Umbilical cord (tissue), 2 donors: Measurements from ENCODE around the gene REEP1. TPM values are rescaled to one million over a fixed set of nuclear protein-coding genes. Genes with fewer than 3 reads are reported as not detected.
A peak's percentile ranks its signal among the peaks of the same experiment; 100 is the strongest.

Experiments used
- DNase-seq: peaks from one replicate; pipeline ENCODE4 v3.0.0-alpha.2; 2015; ENCODE audit warnings: low spot score
- total RNA-seq: library from RNA; depleted of rRNA; stranded (reverse); fragments of >200 nt; gene quantifications from one replicate; pipeline ENCODE4 v1.2.3, GENCODE V29; 2014; ENCODE audit warnings: low replicate concordance; ENCODE audit not compliant: insufficient read depth

The REEP1 gene, protein sequence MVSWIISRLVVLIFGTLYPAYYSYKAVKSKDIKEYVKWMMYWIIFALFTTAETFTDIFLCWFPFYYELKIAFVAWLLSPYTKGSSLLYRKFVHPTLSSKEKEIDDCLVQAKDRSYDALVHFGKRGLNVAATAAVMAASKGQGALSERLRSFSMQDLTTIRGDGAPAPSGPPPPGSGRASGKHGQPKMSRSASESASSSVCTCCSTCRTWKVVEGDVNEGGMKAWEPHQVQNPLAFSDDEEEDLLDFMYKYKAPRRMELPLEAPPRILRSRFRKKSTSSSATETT
- total RNA-seq: 4.1 TPM

GRCh38 chr2:86337244-86337835 lies at the start of gene REEP1:
Gene REEP1, minus strand, starts transcription at chr2:86337626. Its CDS starts 116 bp downstream, at chr2:86337510.
- no peak for DNase-seq

GRCh38 chr2:86383844-86384243 lies 46.4 kb upstream of the REEP1 start:
- DNase-seq: no peak

DNA sequence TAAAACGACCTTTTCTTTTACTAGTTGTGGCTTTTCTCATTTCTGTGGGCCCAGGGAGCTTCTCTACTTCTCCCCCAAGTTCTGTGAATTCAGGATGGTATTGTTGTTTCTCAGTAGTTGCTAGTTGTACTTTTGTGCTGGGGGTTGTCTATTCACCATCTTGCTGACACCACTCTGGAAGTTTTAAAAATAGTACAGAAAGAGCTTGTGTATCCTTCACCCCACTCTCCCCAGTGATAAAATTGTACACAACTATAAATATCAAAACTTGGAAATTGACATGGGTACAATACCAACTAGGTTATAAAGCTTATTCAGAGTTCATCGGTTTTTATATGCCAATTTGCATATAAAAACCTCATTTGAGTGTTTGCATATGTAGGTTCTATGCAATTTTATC lies 45.3 kb upstream of the REEP1 start:
- DNase-seq: no peak

- no peak for DNase-seq
Measured at GRCh38 chr2:86382108-86382507, 44.7 kb upstream of the REEP1 start.

DNA sequence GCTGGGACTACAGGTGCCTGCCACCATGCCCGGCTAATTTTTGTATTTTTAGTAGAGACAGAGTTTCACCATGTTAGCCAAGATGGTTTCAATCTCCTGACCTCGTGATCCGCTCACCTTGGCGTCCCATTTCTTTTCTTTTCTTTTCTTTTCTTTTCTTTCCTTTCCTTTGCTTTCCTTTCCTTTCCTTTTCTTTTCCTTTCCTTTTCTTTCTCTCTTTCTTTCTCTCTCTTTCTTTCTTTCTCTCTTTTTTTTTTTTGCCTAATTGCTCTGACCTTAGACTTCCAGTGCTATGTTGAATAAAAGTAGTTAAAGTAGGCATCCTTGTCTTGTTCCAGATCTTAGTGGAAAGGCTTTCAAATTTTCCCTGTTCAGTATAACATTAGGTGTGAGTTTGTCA lies 41.0 kb upstream of the REEP1 start:
- no peak for DNase-seq

DNA sequence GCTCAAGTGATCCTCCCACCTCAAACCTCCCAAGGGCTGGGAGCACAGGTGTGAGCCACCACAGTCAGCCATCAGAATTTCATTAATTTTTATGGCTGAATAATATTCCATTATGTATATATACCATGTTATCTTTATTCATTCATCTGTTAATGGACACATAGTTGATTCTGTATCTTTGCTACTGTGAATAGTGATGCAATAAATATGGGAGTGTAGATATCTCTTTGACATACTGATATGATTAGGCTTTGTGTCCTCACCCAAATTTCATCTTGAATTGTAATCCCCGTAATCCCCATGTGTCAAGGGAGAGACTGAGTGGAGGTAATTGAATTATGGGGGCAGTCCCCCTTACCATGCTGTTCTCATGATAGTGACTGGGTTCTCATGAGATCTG lies 38.2 kb upstream of the REEP1 start:
- DNase-seq: no peak

DNA sequence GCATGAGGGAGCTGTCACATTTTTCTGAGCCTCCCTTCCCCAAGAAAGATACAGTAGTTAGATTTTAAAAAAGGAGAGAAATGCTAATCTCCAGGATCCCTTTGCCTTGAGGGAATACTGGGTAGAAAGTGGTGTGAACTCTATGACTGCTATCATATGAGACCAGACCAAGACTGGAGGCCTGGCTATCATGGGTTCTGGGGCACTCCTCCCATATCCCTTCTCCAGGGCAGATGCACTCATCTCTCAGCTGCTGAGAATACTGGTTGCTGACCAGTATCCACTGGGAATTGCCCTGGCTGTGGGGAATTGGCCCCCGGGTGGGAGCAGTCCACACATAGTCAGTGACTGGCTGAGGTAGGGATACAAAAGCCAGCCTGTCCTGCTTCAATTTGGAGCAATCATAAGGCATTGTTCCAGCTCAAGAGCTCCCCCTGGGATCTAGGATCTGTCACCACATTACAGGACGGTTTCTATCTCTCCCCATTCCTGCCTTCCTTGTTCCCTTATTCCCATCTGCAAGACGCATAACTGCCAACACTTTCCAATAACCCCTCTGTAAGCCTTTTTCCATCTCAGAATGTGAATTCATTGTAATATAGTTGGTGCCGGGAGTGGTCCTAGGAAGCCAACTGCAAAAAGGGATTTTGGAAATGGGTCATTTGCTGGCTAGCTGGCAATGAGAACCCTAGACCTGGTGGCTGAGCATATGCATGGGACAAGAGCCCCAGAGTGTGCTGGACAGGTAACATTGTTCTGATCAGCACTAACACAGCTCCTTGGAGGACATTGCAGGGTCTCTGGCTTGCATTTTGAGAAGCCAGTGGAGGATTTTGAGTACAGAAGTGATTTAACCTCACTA lies 35.4 kb upstream of the REEP1 start:
- DNase-seq: peak; percentile 36

DNA sequence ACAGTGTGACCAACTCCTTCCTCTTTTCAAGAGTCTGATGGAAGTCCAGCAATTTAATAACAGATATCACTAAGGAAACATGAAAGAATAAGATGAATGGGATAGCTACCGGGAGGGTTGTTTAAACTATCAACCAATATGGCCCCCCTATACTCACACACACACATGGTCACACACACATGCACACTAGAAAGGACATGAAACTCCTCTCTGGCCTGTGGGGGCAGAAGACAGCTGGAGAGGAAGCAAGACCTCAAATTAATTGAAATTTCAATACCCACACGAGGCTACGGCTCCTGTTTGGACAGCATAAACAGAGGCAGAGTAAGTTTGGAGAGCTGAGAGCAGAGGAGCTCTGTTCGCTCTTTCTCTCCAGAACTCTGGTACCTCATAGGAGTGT lies 34.7 kb upstream of the REEP1 start:
- DNase-seq: no peak

GRCh38 chr2:86371527-86371926 lies 34.1 kb upstream of the REEP1 start:
- peak; percentile 5 for DNase-seq

DNA sequence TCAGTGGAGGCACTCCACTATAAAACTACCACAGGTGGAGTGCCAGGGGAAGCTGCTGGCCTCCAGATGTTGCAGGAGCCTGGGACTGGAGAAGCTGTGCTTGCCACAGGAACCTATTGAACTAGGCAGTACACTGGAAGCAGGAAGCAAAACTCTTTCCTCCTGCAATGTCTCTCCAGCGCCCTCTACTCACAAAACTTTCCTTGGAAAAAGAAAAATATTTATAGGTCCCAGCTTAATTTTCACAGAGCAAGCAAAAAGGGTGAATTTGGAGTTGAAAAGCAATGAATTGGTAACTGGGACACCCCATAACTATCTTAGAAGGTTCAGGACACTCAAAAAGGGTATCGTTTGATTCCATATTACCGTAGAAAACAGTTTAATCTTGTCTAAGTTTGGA lies 33.2 kb upstream of the REEP1 start:
- DNase-seq: no peak

GRCh38 chr2:86368161-86368824 lies 30.9 kb upstream of the REEP1 start:
- peak; percentile 45 for DNase-seq

DNA sequence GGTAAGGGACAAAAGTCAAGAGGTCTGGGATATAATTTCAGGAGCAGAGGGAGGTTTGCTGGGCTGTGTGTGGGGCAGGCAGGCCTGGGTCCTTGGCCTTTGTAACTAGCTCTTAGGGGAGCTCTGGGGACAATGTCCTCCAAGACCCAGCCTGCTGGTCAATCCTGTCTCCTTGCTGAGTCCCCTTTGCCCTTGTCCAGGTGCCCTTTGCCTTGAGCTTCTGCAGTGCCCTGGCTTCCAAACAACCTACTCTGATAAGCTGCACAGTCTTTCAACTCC lies 30.0 kb upstream of the REEP1 start:
- no peak for DNase-seq

- DNase-seq: no peak
Measured at GRCh38 chr2:86366651-86367498, 29.4 kb upstream of the REEP1 start.

- no peak for DNase-seq
Measured at GRCh38 chr2:86364894-86365293, 27.5 kb upstream of the REEP1 start.

GRCh38 chr2:86360776-86361175 lies 23.4 kb upstream of the REEP1 start:
- no peak for DNase-seq

GRCh38 chr2:86358957-86359356 lies 21.5 kb upstream of the REEP1 start:
- no peak for DNase-seq

- no peak for DNase-seq
Measured at GRCh38 chr2:86357392-86357963, 20.1 kb upstream of the REEP1 start.

- DNase-seq: no peak
Measured at GRCh38 chr2:86352727-86353221, 15.3 kb upstream of the REEP1 start.

- no peak for DNase-seq
Measured at GRCh38 chr2:86352137-86352726, 14.8 kb upstream of the REEP1 start.

DNA sequence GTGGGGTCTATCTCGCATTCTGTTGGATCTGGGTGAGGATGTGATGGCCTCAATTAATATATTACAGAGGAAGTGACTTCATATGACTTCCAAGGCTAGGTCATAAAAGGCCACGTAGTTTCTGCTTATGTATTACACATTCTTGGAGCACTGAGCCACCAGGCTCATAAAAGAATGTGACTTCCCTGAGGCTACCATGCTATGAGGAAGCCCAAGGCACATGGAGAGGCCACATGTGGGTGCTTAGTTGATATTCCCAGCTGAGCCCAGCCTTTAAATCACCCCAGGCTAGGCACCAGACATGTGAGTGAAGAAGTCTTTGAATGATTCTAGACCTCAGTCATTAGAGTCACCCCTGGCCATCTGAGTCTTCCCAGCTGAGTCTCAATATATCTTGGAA lies 13.3 kb upstream of the REEP1 start:
- DNase-seq: no peak
